Body of pancreas (tissue), 4 donors: ENCODE data around the gene CCR2.

Experiments used
- CTCF ChIP-seq, 7 experiments: fragments of 450-650 bp in 4 of 7; fragments of 200-600 bp in 3 of 7; sonication (generic) in 3 of 7; IDR thresholded peaks; one replicate each; pipeline ENCODE4 v1.5.1; 2016 to 2019; ENCODE audit warnings: antibody characterized with exemption in 7 of 7
- POLR2A ChIP-seq, 3 donors: fragments of 450-650 bp; IDR thresholded peaks; one replicate each; pipeline ENCODE4 v1.6.1; 2016; ENCODE audit warnings: antibody characterized with exemption in 3 of 3, mild to moderate bottlenecking in 2 of 3

DNA sequence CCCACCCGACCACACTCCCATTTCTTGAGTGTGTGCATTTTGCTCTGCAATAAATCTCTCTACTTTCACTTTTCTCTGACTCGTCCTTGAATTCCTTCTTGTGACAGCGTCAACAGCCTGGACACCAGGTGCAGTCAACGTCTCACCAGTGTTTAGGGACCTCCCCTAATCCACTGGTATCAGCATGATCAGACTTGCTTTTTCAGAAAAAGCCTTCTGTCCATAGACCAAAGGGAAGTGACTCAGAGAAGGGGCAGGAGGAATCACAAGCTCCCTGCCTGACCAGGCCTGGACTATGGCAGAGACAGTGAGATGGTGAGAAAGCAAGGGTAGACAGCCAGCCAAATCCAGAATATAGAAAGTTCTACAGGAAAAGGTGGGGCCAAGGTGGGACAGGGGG, 32.3 kb downstream of the CCR2 start:
- TF ChIP-seq CTCF (IDR thresholded peaks at IDR 0.05): no peak
- TF ChIP-seq POLR2A (IDR thresholded peaks at IDR 0.05): no peak
